ENCODE results near the gene SMIM20. TPM values are rescaled to one million over a fixed set of nuclear protein-coding genes. Genes with fewer than 3 reads are reported as not detected.

SMIM20 gene
- total RNA-seq, 6 experiments from 2014 or later: 18.9 to 26.7 (median 22.0) TPM

GRCh38 chr4:25879091-25879584 lies 34.9 kb upstream of the SMIM20 start:
- Mint-ChIP-seq H3K4me3 (no peak overlapping the region), H3K9me3 (no peaks in the 10 kb centered on the region), H3K27ac (no peak overlapping the region), H3K36me3 (ENCODE audit: low read depth) (no peaks in the 10 kb centered on the region), H3K4me1 (ENCODE audit: low read depth) (peaks cover 24% of the 10 kb centered on the region), H3K27me3 (ENCODE audit: insufficient read depth) (peaks cover 1% of the 10 kb centered on the region)
- DNase-seq: no peak
- TF ChIP-seq CTCF (IDR thresholded peaks at IDR 0.05): no peak

GRCh38 chr4:25879587-25879986 lies 34.4 kb upstream of the SMIM20 start:
- Mint-ChIP-seq H3K9me3 (no peaks in the 10 kb centered on the region), H3K4me1 (ENCODE audit: low read depth) (peaks cover 28% of the 10 kb centered on the region), H3K4me3 (no peak overlapping the region), H3K27me3 (ENCODE audit: insufficient read depth) (peaks cover 1% of the 10 kb centered on the region; the same call in 1 of the 2 replicates), H3K27ac (no peak overlapping the region), H3K36me3 (ENCODE audit: low read depth) (no peaks in the 10 kb centered on the region)
- DNase-seq: no peak
- TF ChIP-seq CTCF (IDR thresholded peaks at IDR 0.05): no peak

GRCh38 chr4:25879991-25880651 lies 33.9 kb upstream of the SMIM20 start:
- H3K9me3 Mint-ChIP-seq: no peaks in the 10 kb centered on the region

GRCh38 chr4:25881193-25881592 lies 32.8 kb upstream of the SMIM20 start:
- Mint-ChIP-seq H3K36me3 (ENCODE audit: low read depth) (no peaks in the 10 kb centered on the region), H3K27me3 (ENCODE audit: insufficient read depth) (no peaks in the 10 kb centered on the region)
- DNase-seq: no peak

More at GRCh38 chr4:25879991-25880651, 33.9 kb upstream of the SMIM20 start:
- Mint-ChIP-seq H3K27me3 (ENCODE audit: insufficient read depth) (no peaks in the 10 kb centered on the region; the same call in 1 of the 2 replicates), H3K4me3 (no peak overlapping the region), H3K36me3 (ENCODE audit: low read depth) (no peaks in the 10 kb centered on the region), H3K4me1 (ENCODE audit: low read depth) (peaks cover 34% of the 10 kb centered on the region), H3K27ac (no peak overlapping the region)
- TF ChIP-seq CTCF (IDR thresholded peaks at IDR 0.05): no peak
- DNase-seq: no peak

GRCh38 chr4:25882226-25882625 lies 31.8 kb upstream of the SMIM20 start:
- no peak overlapping the region for H3K27ac Mint-ChIP-seq
- TF ChIP-seq CTCF (IDR thresholded peaks at IDR 0.05): no peak
- peaks cover 3% of the 10 kb centered on the region; the same call in 1 of the 2 replicates for H3K27me3 Mint-ChIP-seq (ENCODE audit: insufficient read depth)
- no peak overlapping the region for H3K4me3 Mint-ChIP-seq
- DNase-seq: no peak
- H3K36me3 Mint-ChIP-seq (ENCODE audit: low read depth): no peaks in the 10 kb centered on the region
- H3K9me3 Mint-ChIP-seq: no peaks in the 10 kb centered on the region
- H3K4me1 Mint-ChIP-seq (ENCODE audit: low read depth): peaks cover 29% of the 10 kb centered on the region

More at GRCh38 chr4:25881193-25881592, 32.8 kb upstream of the SMIM20 start:
- no peak for TF ChIP-seq CTCF (IDR thresholded peaks at IDR 0.05)
- Mint-ChIP-seq H3K9me3 (no peaks in the 10 kb centered on the region), H3K4me1 (ENCODE audit: low read depth) (peaks cover 36% of the 10 kb centered on the region), H3K27ac (no peak overlapping the region), H3K4me3 (no peak overlapping the region)
